Stimulated activated naive B cell treated with anti-CD40 and anti-IgM and Interleukin-4, amounts not matched to agents 10 μg/mL and 1 μg/mL and 100 μg/mL, for 72 hours (primary cell): Measurements from ENCODE around the gene TSC22D3.
"Not testable (repeated sequence)": the region's sequence is repeated elsewhere in the genome, so short reads cannot be mapped to it uniquely, and the experiment has no call there.

Experiments used
- ATAC-seq, 2 donors: fragments of 150-1000 bp; cut with Tn5 transposase; replicated peaks; 2 replicates each; pipeline ENCODE4 v1.10.0; 2021; ENCODE audit warnings: moderate library complexity in 1 of 2
- DNase-seq: peaks from one replicate; pipeline ENCODE4 v3.0.0; 2021
- H3K27ac Mint-ChIP-seq: one replicate; pipeline ENCODE4 v1.8.0; 2022; ENCODE audit warnings: mild to moderate bottlenecking, mixed read lengths
- H3K27me3 Mint-ChIP-seq, 2 donors: one replicate each; pipeline ENCODE4 v1.8.0; 2022; ENCODE audit warnings: mixed read lengths in 2 of 2
- H3K36me3 Mint-ChIP-seq, 2 donors: one replicate each; pipeline ENCODE4 v1.8.0; 2022; ENCODE audit warnings: mixed read lengths in 2 of 2, mild to moderate bottlenecking in 1 of 2
- H3K4me1 Mint-ChIP-seq, 2 donors: one replicate each; pipeline ENCODE4 v1.8.0; 2022; ENCODE audit warnings: mixed read lengths in 2 of 2, mild to moderate bottlenecking in 1 of 2
- H3K4me3 Mint-ChIP-seq, 2 donors: one replicate each; pipeline ENCODE4 v1.8.0; 2022; ENCODE audit warnings: mild to moderate bottlenecking in 2 of 2, mixed read lengths in 2 of 2, moderate library complexity in 1 of 2
- H3K9me3 Mint-ChIP-seq, 2 donors: one replicate each; pipeline ENCODE4 v1.8.0; 2022; ENCODE audit warnings: mixed read lengths in 2 of 2, mild to moderate bottlenecking in 1 of 2

Gene TSC22D3

GRCh38 chrX:107669261-107669660, 106.3 kb downstream of the TSC22D3 start:
- H3K4me1 Mint-ChIP-seq, result peaks cover 17 to 19% of the 10 kb centered on the region in 2 donors
- peaks cover 0 to 5% of the 10 kb centered on the region in 2 donors for H3K27me3 Mint-ChIP-seq
- H3K36me3 Mint-ChIP-seq, result peaks cover 2 to 13% of the 10 kb centered on the region in 2 donors
- ATAC-seq (no peak), DNase-seq (no peak)
- no peak overlapping the region for H3K27ac Mint-ChIP-seq
- peaks cover 0 to 4% of the 10 kb centered on the region in 2 donors for H3K9me3 Mint-ChIP-seq
- H3K4me3 Mint-ChIP-seq, result no peak overlapping the region

GRCh38 chrX:107668710-107669109, 106.9 kb downstream of the TSC22D3 start:
- peaks cover 2 to 13% of the 10 kb centered on the region in 2 donors for H3K36me3 Mint-ChIP-seq
- H3K27ac Mint-ChIP-seq, result peak overlapping the region; percentile 14
- H3K4me3 Mint-ChIP-seq, ATAC-seq, DNase-seq, H3K27me3 Mint-ChIP-seq, H3K9me3 Mint-ChIP-seq: not testable (repeated sequence)
- H3K4me1 Mint-ChIP-seq, result peaks cover 16% of the 10 kb centered on the region in 2 donors

DNA sequence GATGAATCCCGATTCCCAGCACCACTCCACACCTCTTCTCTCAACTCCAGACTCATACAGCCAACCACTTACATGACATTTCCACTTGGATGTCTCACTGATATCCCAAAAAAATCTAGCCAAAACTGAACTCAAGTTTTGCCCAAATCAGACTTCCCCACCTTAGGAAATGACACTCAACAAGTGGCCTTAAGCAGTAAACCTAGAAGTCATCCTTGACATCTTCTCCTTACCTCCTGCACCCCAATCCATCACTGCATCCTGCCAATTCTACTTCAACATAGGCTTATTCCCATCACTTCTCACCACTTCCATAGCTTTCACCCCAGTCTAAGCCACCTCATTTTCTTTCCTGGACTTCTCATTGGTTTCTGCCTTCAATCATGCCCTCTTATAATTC, 108.2 kb downstream of the TSC22D3 start:
- ATAC-seq, result no peak
- H3K36me3 Mint-ChIP-seq, result peaks cover 2 to 13% of the 10 kb centered on the region in 2 donors

DNA sequence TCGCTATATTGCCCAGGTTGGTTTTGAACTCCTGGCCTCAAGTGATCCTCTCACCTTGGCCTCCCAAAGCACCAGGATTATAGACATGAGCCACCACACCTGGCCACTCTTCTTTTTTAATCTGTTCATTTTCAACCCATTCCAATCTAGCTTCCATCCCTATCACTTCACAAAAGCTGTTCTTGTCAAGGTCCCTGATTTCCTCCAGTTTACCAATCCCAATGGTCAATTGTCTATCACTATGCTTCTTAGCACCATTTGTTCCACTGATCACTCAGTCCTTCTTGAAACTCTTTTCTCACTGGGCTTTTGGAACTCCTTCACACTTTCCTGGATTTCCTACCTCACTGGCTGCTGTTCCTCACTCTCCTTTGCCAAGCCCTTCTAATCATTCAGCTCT, 108.7 kb downstream of the TSC22D3 start:
- Mint-ChIP-seq H3K27me3 (peaks cover 0 to 5% of the 10 kb centered on the region in 2 donors), H3K27ac (no peak overlapping the region), H3K9me3 (peaks cover 0 to 4% of the 10 kb centered on the region in 2 donors), H3K36me3 (peaks cover 2 to 13% of the 10 kb centered on the region in 2 donors), H3K4me1 (peaks cover 5 to 9% of the 10 kb centered on the region in 2 donors), H3K4me3 (no peak overlapping the region)
- no peak for DNase-seq
- ATAC-seq, result no peak

More for the DNA sequence above, 108.2 kb downstream of the TSC22D3 start:
- no peak overlapping the region for H3K4me3 Mint-ChIP-seq
- no peak for DNase-seq
- H3K4me1 Mint-ChIP-seq, result peaks cover 5 to 9% of the 10 kb centered on the region in 2 donors
- peaks cover 0 to 5% of the 10 kb centered on the region in 2 donors for H3K27me3 Mint-ChIP-seq
- no peak overlapping the region for H3K27ac Mint-ChIP-seq
- H3K9me3 Mint-ChIP-seq, result peaks cover 0 to 4% of the 10 kb centered on the region in 2 donors
